HepG2 (cell line): ENCODE results near the gene XPR1. TPM values are rescaled to one million over a fixed set of nuclear protein-coding genes. Genes with fewer than 3 reads are reported as not detected.

Source experiments
- ATAC-seq: fragments of 200-7000 bp; cut with Tn5 transposase; 3 replicates; pipeline ENCODE4 v1.9.1; 2020; ENCODE audit warnings: mild to moderate bottlenecking, moderate library complexity
- BruUV-seq: library from RNA; stranded (reverse); fragments of 400-500 nt; replicated peaks from 2 replicates; lab custom pipeline; 2021; lab: Mats Ljungman, UMichigan
- CTCF ChIA-PET: fragments of 300-600 bp; formaldehyde crosslinking; extraction: SDS; loops from one replicate; lab custom pipeline; 2021; ENCODE audit warnings: low total read pairs, inconsistent platforms, low intra/inter-chr PET ratio; lab: Yijun Ruan, JAX
- POLR2A ChIA-PET: fragments of 350-600 bp; sonication (Branson Sonifier 250); formaldehyde crosslinking; loops from one replicate; lab custom pipeline; 2020; ENCODE audit warnings: antibody characterized with exemption, inconsistent platforms; lab: Yijun Ruan, JAX
- DNase-seq: peaks from one replicate; pipeline ENCODE4 v3.0.0-alpha.2; 2015; ENCODE audit warnings: low spot score
- FAIRE-seq: peaks from 3 replicates; lab custom pipeline; 2011; peaks lifted over from hg19 to GRCh38; lab: Jason Lieb, UNC
- H2AFZ ChIP-seq: one replicate; pipeline ENCODE4 v1.6.1; 2011; ENCODE audit warnings: low read length, inconsistent platforms
- H3K27ac ChIP-seq: fragments of 300-600 bp; 3 replicates; pipeline ENCODE4 v1.8.0; 2011; ENCODE audit warnings: mixed run types, mild to moderate bottlenecking, mixed read lengths, low read length, inconsistent platforms; ENCODE audit not compliant: insufficient read depth; ENCODE audit errors: extremely low read length
- H3K27me3 ChIP-seq, 2 experiments: fragments of 200-600 bp in 1 of 2; 2 replicates in 1 of 2; 3 replicates in 1 of 2; pipeline versions ENCODE4 v1.6.0 to v1.8.0; 2011; ENCODE audit warnings: low read length in 2 of 2, mild to moderate bottlenecking in 2 of 2, moderate library complexity in 2 of 2, inconsistent platforms in 1 of 2; ENCODE audit not compliant: insufficient read depth in 2 of 2, control insufficient read depth in 1 of 2
- H3K36me3 ChIP-seq, 2 experiments: fragments of 200-600 bp in 1 of 2; replicated peaks in 1 of 2; 2 replicates in 1 of 2; 3 replicates in 1 of 2; pipeline versions ENCODE4 v1.5.1 to v1.8.0; 2011; ENCODE audit warnings: low read length in 2 of 2, inconsistent platforms in 1 of 2; ENCODE audit not compliant: insufficient read depth in 2 of 2, control insufficient read depth in 1 of 2
- H3K4me1 ChIP-seq: 2 replicates; pipeline ENCODE4 v1.5.1; 2012; ENCODE audit warnings: low read length, inconsistent platforms; ENCODE audit not compliant: insufficient read depth
- H3K4me2 ChIP-seq: 2 replicates; pipeline ENCODE4 v1.6.0; 2011; ENCODE audit warnings: low read depth, low read length, inconsistent platforms
- H3K4me3 ChIP-seq, 3 experiments: fragments of 200-600 bp in 1 of 3; sonication (generic), shearing (Covaris generic) in 1 of 3; replicated peaks in 1 of 3; 2 replicates each; pipeline ENCODE4 v1.5.1; 2011 to 2016; ENCODE audit warnings: low read length in 3 of 3, inconsistent platforms in 2 of 3, low read depth in 2 of 3, mild to moderate bottlenecking in 2 of 3, control low read depth in 1 of 3, mixed read lengths in 1 of 3; ENCODE audit not compliant: insufficient read depth in 1 of 3
- H3K79me2 ChIP-seq: one replicate; pipeline ENCODE4 v1.6.1; 2011; ENCODE audit warnings: low read length, inconsistent platforms; ENCODE audit not compliant: insufficient read depth
- H3K9ac ChIP-seq: 2 replicates; pipeline ENCODE4 v1.6.0; 2011; ENCODE audit warnings: mild to moderate bottlenecking, low read depth, low read length, inconsistent platforms; ENCODE audit not compliant: insufficient read depth
- H3K9me3 ChIP-seq: 2 replicates; pipeline ENCODE4 v1.5.1; 2012; ENCODE audit warnings: mild to moderate bottlenecking, low read length
- H4K20me1 ChIP-seq: 2 replicates; pipeline ENCODE4 v1.6.0; 2011; ENCODE audit warnings: inconsistent platforms, mild to moderate bottlenecking, low read length, moderate library complexity; ENCODE audit not compliant: insufficient read depth
- CREB1 ChIP-seq, 2 experiments: fragments of 450-650 bp in 1 of 2; IDR thresholded peaks; 2 replicates each; pipeline ENCODE4 v1.6.1; 2016 to 2017; ENCODE audit warnings: control low read depth in 1 of 2, mild to moderate bottlenecking in 1 of 2, missing compliant biosample characterization in 1 of 2, missing genetic modification characterization in 1 of 2
- HES4 ChIP-seq: sonication (generic); formaldehyde crosslinking; IDR thresholded peaks from 2 replicates; pipeline ENCODE4 v1.9.0; 2021; ENCODE audit warnings: mild to moderate bottlenecking, missing genetic modification reagents, borderline replicate concordance
- HNRNPH1 ChIP-seq: fragments of 200-400 bp; formaldehyde crosslinking; optimal IDR thresholded peaks from 2 replicates; pipeline ENCODE3; 2017; ENCODE audit warnings: mild to moderate bottlenecking, low read depth, low read length
- JDP2 ChIP-seq: sonication (generic); formaldehyde crosslinking; IDR thresholded peaks from 2 replicates; pipeline ENCODE4 v1.8.1; 2022; ENCODE audit warnings: missing genetic modification reagents, borderline replicate concordance
- PHF21A ChIP-seq: sonication (generic); formaldehyde crosslinking; IDR thresholded peaks from 2 replicates; pipeline ENCODE4 v1.5.0; 2020; ENCODE audit warnings: mild to moderate bottlenecking, missing genetic modification reagents
- RBM39 ChIP-seq: fragments of 200-400 bp; formaldehyde crosslinking; IDR thresholded peaks from one replicate; pipeline ENCODE4 v1.6.1; 2018; ENCODE audit warnings: antibody characterized with exemption, mild to moderate bottlenecking, low read depth, low read length; ENCODE audit not compliant: poor library complexity, severe bottlenecking
- TBL1XR1 ChIP-seq: fragments of 150-350 bp; IDR thresholded peaks from 2 replicates; pipeline ENCODE4 v1.6.1; 2014; ENCODE audit warnings: borderline replicate concordance, low read length; ENCODE audit not compliant: partially characterized antibody
- ZMAT3 ChIP-seq: sonication (generic); formaldehyde crosslinking; conservative IDR thresholded peaks from 2 replicates; pipeline ENCODE4 v1.7.0; 2021; ENCODE audit warnings: missing genetic modification reagents
- ZNF205 ChIP-seq: IDR thresholded peaks from 2 replicates; pipeline ENCODE4 v1.6.1; 2018; ENCODE audit warnings: missing biosample characterization, missing genetic modification reagents
- ZNF44 ChIP-seq: sonication (generic); formaldehyde crosslinking; IDR thresholded peaks from 2 replicates; pipeline ENCODE4 v1.5.1; 2020; ENCODE audit warnings: mild to moderate bottlenecking, missing genetic modification reagents
- ZNF558 ChIP-seq: sonication (generic); formaldehyde crosslinking; IDR thresholded peaks from 2 replicates; pipeline ENCODE4 v1.9.0; 2022; ENCODE audit warnings: mild to moderate bottlenecking, missing genetic modification reagents, borderline replicate concordance
- ZNF614 ChIP-seq: IDR thresholded peaks from 2 replicates; pipeline ENCODE4 v1.6.1; 2018; ENCODE audit warnings: missing biosample characterization, missing genetic modification reagents, inconsistent platforms, borderline replicate concordance
- WGBS: methylation state at CpG from one replicate; pipeline ENCODE4 v1.1.6; 2017; ENCODE audit warnings: low lambda C conversion rate; 5-methylcytosine and 5-hydroxymethylcytosine counted together
- in situ Hi-C: cut with HindIII; loops from 2 replicates; pipeline ENCODE4 v1.10.0; 2017; ENCODE audit warnings: low pct_unique_long_range_greater_than_20kb; ENCODE audit not compliant: extremely low pct_ligation_motif_present
- intact Hi-C: fragments of 100-400 bp; cut with micrococcal nuclease; formaldehyde crosslinking; loops from one replicate; pipeline ENCODE4 v1.10.0; 2022; ENCODE audit not compliant: unreplicated experiment
- polyA plus RNA-seq, 8 experiments: library from polyadenylated mRNA; depleted of rRNA in 3 of 8; stranded (reverse) in 7 of 8; unstranded in 1 of 8; fragments of >200 nt; fragmentation: Illumina TruSeq in 4 of 8; extraction: Trizol in 4 of 8; gene quantifications; 2 replicates each; pipeline versions ENCODE4 v1.2.1 to v1.2.3, GENCODE V29; 2011 to 2016; ENCODE audit warnings: low read depth in 4 of 8, missing spikeins in 1 of 8, mixed read lengths in 1 of 8; ENCODE audit not compliant: insufficient read depth in 1 of 8
- total RNA-seq, 5 experiments: library from RNA; depleted of rRNA; stranded (reverse); fragments of >200 nt; fragmentation: Illumina TruSeq; extraction: Trizol; gene quantifications; 2 replicates each; pipeline ENCODE4 v1.2.3, GENCODE V29; 2016; ENCODE audit warnings: low read depth in 1 of 5
- TF ChIP-seq, protein P1 (sequence below): sonication (generic); formaldehyde crosslinking; IDR thresholded peaks from 2 replicates; pipeline ENCODE4 v1.4.0; 2020; ENCODE audit warnings: missing genetic modification reagents
- TF ChIP-seq, protein P2 (sequence below): sonication (generic); formaldehyde crosslinking; IDR thresholded peaks from 2 replicates; pipeline ENCODE4 v1.5.1; 2020; ENCODE audit warnings: missing genetic modification reagents, mild to moderate bottlenecking, borderline replicate concordance
- TF ChIP-seq, protein P3 (sequence below): sonication (generic); formaldehyde crosslinking; IDR thresholded peaks from 2 replicates; pipeline ENCODE4 v1.4.0; 2020; ENCODE audit warnings: missing genetic modification reagents
- TF ChIP-seq, protein P4 (sequence below): sonication (generic); formaldehyde crosslinking; IDR thresholded peaks from 2 replicates; pipeline ENCODE4 v1.5.1; 2020; ENCODE audit warnings: mild to moderate bottlenecking, missing genetic modification reagents, moderate library complexity

Gene XPR1
- total and polyA plus RNA-seq, 2 of the 13 experiments (the other 11 are each of a cell fraction or from before 2014, with no cell fraction given), result 22.3 to 23.6 TPM

DNA sequence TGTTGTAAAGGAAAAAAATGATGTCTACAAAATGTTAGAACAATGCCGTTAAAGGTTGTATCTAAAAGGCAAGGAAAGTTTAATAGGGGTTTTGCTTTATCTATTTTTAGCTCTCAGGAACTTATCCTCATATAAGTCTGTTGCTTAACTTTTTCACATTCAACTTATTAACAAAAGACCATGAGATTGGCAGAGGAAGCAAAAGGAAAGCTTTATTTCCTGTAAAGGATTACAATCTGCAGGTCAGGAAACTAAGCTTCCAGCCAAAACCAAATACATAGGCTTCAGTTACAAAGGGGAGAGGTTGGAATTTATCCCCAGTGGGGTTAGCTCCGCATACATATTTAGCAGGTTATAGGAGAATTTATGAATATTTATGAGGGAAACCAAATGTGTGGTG lies 222.2 kb downstream of the XPR1 start:
- POLR2A ChIA-PET, result no interaction called here
- in situ Hi-C loops, result no loop called here
- TF ChIP-seq, protein P1, sequence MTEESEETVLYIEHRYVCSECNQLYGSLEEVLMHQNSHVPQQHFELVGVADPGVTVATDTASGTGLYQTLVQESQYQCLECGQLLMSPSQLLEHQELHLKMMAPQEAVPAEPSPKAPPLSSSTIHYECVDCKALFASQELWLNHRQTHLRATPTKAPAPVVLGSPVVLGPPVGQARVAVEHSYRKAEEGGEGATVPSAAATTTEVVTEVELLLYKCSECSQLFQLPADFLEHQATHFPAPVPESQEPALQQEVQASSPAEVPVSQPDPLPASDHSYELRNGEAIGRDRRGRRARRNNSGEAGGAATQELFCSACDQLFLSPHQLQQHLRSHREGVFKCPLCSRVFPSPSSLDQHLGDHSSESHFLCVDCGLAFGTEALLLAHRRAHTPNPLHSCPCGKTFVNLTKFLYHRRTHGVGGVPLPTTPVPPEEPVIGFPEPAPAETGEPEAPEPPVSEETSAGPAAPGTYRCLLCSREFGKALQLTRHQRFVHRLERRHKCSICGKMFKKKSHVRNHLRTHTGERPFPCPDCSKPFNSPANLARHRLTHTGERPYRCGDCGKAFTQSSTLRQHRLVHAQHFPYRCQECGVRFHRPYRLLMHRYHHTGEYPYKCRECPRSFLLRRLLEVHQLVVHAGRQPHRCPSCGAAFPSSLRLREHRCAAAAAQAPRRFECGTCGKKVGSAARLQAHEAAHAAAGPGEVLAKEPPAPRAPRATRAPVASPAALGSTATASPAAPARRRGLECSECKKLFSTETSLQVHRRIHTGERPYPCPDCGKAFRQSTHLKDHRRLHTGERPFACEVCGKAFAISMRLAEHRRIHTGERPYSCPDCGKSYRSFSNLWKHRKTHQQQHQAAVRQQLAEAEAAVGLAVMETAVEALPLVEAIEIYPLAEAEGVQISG, result no peak
- TF ChIP-seq ZNF558 (CRISPR knock-in tag) (no peak), ZNF205 (no peak), ZNF614 (CRISPR knock-in tag) (no peak), HNRNPH1 (no peak), HES4 (CRISPR knock-in tag) (no peak), ZNF44 (CRISPR knock-in tag) (no peak), ZMAT3 (no peak), JDP2 (CRISPR knock-in tag) (no peak), RBM39 (no peak), TBL1XR1 (no peak), CREB1 (IDR thresholded peaks at IDR 0.05) (no peak), CREB1 (CRISPR knock-in tag; IDR thresholded peaks at IDR 0.05) (no peak), PHF21A (no peak)
- TF ChIP-seq, protein P2, sequence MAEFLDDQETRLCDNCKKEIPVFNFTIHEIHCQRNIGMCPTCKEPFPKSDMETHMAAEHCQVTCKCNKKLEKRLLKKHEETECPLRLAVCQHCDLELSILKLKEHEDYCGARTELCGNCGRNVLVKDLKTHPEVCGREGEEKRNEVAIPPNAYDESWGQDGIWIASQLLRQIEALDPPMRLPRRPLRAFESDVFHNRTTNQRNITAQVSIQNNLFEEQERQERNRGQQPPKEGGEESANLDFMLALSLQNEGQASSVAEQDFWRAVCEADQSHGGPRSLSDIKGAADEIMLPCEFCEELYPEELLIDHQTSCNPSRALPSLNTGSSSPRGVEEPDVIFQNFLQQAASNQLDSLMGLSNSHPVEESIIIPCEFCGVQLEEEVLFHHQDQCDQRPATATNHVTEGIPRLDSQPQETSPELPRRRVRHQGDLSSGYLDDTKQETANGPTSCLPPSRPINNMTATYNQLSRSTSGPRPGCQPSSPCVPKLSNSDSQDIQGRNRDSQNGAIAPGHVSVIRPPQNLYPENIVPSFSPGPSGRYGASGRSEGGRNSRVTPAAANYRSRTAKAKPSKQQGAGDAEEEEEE (CRISPR knock-in tag), result no peak
- TF ChIP-seq, protein P3, sequence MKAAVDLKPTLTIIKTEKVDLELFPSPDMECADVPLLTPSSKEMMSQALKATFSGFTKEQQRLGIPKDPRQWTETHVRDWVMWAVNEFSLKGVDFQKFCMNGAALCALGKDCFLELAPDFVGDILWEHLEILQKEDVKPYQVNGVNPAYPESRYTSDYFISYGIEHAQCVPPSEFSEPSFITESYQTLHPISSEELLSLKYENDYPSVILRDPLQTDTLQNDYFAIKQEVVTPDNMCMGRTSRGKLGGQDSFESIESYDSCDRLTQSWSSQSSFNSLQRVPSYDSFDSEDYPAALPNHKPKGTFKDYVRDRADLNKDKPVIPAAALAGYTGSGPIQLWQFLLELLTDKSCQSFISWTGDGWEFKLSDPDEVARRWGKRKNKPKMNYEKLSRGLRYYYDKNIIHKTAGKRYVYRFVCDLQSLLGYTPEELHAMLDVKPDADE, result no peak
- TF ChIP-seq, protein P4, sequence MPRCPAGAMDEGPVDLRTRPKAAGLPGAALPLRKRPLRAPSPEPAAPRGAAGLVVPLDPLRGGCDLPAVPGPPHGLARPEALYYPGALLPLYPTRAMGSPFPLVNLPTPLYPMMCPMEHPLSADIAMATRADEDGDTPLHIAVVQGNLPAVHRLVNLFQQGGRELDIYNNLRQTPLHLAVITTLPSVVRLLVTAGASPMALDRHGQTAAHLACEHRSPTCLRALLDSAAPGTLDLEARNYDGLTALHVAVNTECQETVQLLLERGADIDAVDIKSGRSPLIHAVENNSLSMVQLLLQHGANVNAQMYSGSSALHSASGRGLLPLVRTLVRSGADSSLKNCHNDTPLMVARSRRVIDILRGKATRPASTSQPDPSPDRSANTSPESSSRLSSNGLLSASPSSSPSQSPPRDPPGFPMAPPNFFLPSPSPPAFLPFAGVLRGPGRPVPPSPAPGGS (CRISPR knock-in tag), result no peak

More for the DNA sequence above, 222.2 kb downstream of the XPR1 start:
- H2AFZ ChIP-seq, result no peak overlapping the region
- FAIRE-seq, result no peak
- H3K27me3 ChIP-seq, result no peaks in the 10 kb centered on the region
- no peak overlapping the region for H3K27ac ChIP-seq
- intact Hi-C loops, result no loop called here
- H3K4me1 ChIP-seq, result no peaks in the 10 kb centered on the region
- ATAC-seq, result no peak
- H3K4me2 ChIP-seq, result no peak overlapping the region
- H3K9me3 ChIP-seq, result no peaks in the 10 kb centered on the region
- BruUV-seq, result no TSS peak
- H3K9ac ChIP-seq, result no peak overlapping the region
- H3K36me3 ChIP-seq, result no peaks in the 10 kb centered on the region
- H4K20me1 ChIP-seq, result no peaks in the 10 kb centered on the region
- CTCF ChIA-PET, result no interaction called here
- no peaks in the 10 kb centered on the region for H3K79me2 ChIP-seq
- no peak overlapping the region for H3K4me3 ChIP-seq
- WGBS, result 92% methylated on average over 2 of the region's 2 CpGs
- no peak for DNase-seq
